Activated CD4-positive, alpha-beta T cell treated with anti-CD3 and anti-CD28 coated beads, Interleukin-2, amount 10 ng/mL, durations not matched to agents 24 days and 14 days (primary cell): ENCODE results near the gene DCC. TPM values are rescaled to one million over a fixed set of nuclear protein-coding genes. Genes with fewer than 3 reads are reported as not detected.

Experiments used
- DNase-seq: peaks from one replicate; pipeline ENCODE4 v3.0.0; 2022
- H3K27ac Mint-ChIP-seq: one replicate; pipeline ENCODE4 v1.8.0; 2022; ENCODE audit warnings: mild to moderate bottlenecking, mixed read lengths
- H3K27me3 Mint-ChIP-seq: one replicate; pipeline ENCODE4 v1.8.0; 2022; ENCODE audit warnings: mixed read lengths
- H3K36me3 Mint-ChIP-seq: one replicate; pipeline ENCODE4 v1.8.0; 2022; ENCODE audit warnings: low read depth, mild to moderate bottlenecking, mixed read lengths
- H3K4me1 Mint-ChIP-seq: one replicate; pipeline ENCODE4 v1.8.0; 2021; ENCODE audit warnings: mixed read lengths
- H3K4me3 Mint-ChIP-seq: one replicate; pipeline ENCODE4 v1.8.0; 2022; ENCODE audit warnings: mild to moderate bottlenecking, moderate library complexity, mixed read lengths
- H3K9me3 Mint-ChIP-seq: one replicate; pipeline ENCODE4 v1.8.0; 2021; ENCODE audit warnings: mixed read lengths
- intact Hi-C: fragments of 100-400 bp; cut with micrococcal nuclease; formaldehyde crosslinking; loops from one replicate; pipeline ENCODE4 v1.15.1; 2023
- total RNA-seq: library from RNA; stranded (reverse); gene quantifications from 2 replicates; pipeline ENCODE4 v1.2.3, GENCODE V29; 2022

DCC gene
- total RNA-seq, 1 donor from 2014 or later: not detected

- Mint-ChIP-seq H3K27me3 (no peaks in the 10 kb centered on the region), H3K9me3 (no peaks in the 10 kb centered on the region), H3K27ac (no peak overlapping the region), H3K4me1 (no peaks in the 10 kb centered on the region), H3K36me3 (no peaks in the 10 kb centered on the region), H3K4me3 (no peak overlapping the region)
- intact Hi-C loops: no loop called here
- DNase-seq: no peak
Measured at GRCh38 chr18:52850031-52850560, 510.1 kb downstream of the DCC start.

- Mint-ChIP-seq H3K27me3 (no peaks in the 10 kb centered on the region), H3K9me3 (no peaks in the 10 kb centered on the region), H3K4me3 (no peak overlapping the region), H3K36me3 (no peaks in the 10 kb centered on the region), H3K4me1 (no peaks in the 10 kb centered on the region), H3K27ac (no peak overlapping the region)
- intact Hi-C loops: no loop called here
- DNase-seq: no peak
Measured at GRCh38 chr18:52861558-52861957, 521.6 kb downstream of the DCC start.

- no peak overlapping the region for H3K27ac Mint-ChIP-seq
- no peaks in the 10 kb centered on the region for H3K36me3 Mint-ChIP-seq
- intact Hi-C loops: no loop called here
- no peaks in the 10 kb centered on the region for H3K27me3 Mint-ChIP-seq
- no peak for DNase-seq
- no peaks in the 10 kb centered on the region for H3K9me3 Mint-ChIP-seq
- H3K4me1 Mint-ChIP-seq: no peaks in the 10 kb centered on the region
- no peak overlapping the region for H3K4me3 Mint-ChIP-seq
Measured at GRCh38 chr18:52869349-52869923, 529.4 kb downstream of the DCC start.

- intact Hi-C loops: no loop called here
Measured at GRCh38 chr18:52869942-52870907, 530.2 kb downstream of the DCC start.

GRCh38 chr18:52874774-52875173 lies 534.8 kb downstream of the DCC start:
- H3K27ac Mint-ChIP-seq: no peak overlapping the region
- no peaks in the 10 kb centered on the region for H3K9me3 Mint-ChIP-seq
- H3K27me3 Mint-ChIP-seq: no peaks in the 10 kb centered on the region
- no peak overlapping the region for H3K4me3 Mint-ChIP-seq
- H3K4me1 Mint-ChIP-seq: no peaks in the 10 kb centered on the region
- intact Hi-C loops: no loop called here
- no peak for DNase-seq
- H3K36me3 Mint-ChIP-seq: no peaks in the 10 kb centered on the region

More at GRCh38 chr18:52869942-52870907, 530.2 kb downstream of the DCC start:
- no peak overlapping the region for H3K27ac Mint-ChIP-seq
- no peaks in the 10 kb centered on the region for H3K4me1 Mint-ChIP-seq
- H3K4me3 Mint-ChIP-seq: no peak overlapping the region
- no peaks in the 10 kb centered on the region for H3K9me3 Mint-ChIP-seq
- no peak for DNase-seq
- H3K36me3 Mint-ChIP-seq: no peaks in the 10 kb centered on the region
- H3K27me3 Mint-ChIP-seq: no peaks in the 10 kb centered on the region

GRCh38 chr18:52875725-52876124 lies 535.7 kb downstream of the DCC start:
- no peaks in the 10 kb centered on the region for H3K36me3 Mint-ChIP-seq
- H3K27ac Mint-ChIP-seq: no peak overlapping the region
- H3K4me1 Mint-ChIP-seq: no peaks in the 10 kb centered on the region
- H3K4me3 Mint-ChIP-seq: no peak overlapping the region
- H3K9me3 Mint-ChIP-seq: no peaks in the 10 kb centered on the region
- DNase-seq: no peak
- no peaks in the 10 kb centered on the region for H3K27me3 Mint-ChIP-seq
- intact Hi-C loops: no loop called here

GRCh38 chr18:52888014-52888413 lies 548.0 kb downstream of the DCC start:
- no peak for DNase-seq
- H3K27ac Mint-ChIP-seq: no peak overlapping the region

GRCh38 chr18:52894801-52895200 lies 554.8 kb downstream of the DCC start:
- Mint-ChIP-seq H3K36me3 (no peaks in the 10 kb centered on the region), H3K4me3 (no peak overlapping the region), H3K9me3 (peaks cover 1% of the 10 kb centered on the region), H3K4me1 (no peaks in the 10 kb centered on the region), H3K27ac (no peak overlapping the region), H3K27me3 (no peaks in the 10 kb centered on the region)
- no peak for DNase-seq
- intact Hi-C loops: no loop called here

More at GRCh38 chr18:52888014-52888413, 548.0 kb downstream of the DCC start:
- intact Hi-C loops: no loop called here
- Mint-ChIP-seq H3K9me3 (peaks cover 3% of the 10 kb centered on the region), H3K4me3 (no peak overlapping the region), H3K27me3 (no peaks in the 10 kb centered on the region), H3K36me3 (no peaks in the 10 kb centered on the region), H3K4me1 (no peaks in the 10 kb centered on the region)

- no peak for DNase-seq
- Mint-ChIP-seq H3K27me3 (no peaks in the 10 kb centered on the region), H3K36me3 (no peaks in the 10 kb centered on the region), H3K4me3 (no peak overlapping the region), H3K9me3 (peaks cover 3% of the 10 kb centered on the region), H3K27ac (no peak overlapping the region), H3K4me1 (no peaks in the 10 kb centered on the region)
- intact Hi-C loops: no loop called here
Measured at GRCh38 chr18:52897611-52898484, 557.9 kb downstream of the DCC start.

- no peak for DNase-seq
- Mint-ChIP-seq H3K9me3 (peaks cover 3% of the 10 kb centered on the region), H3K36me3 (no peaks in the 10 kb centered on the region), H3K27ac (no peak overlapping the region), H3K27me3 (no peaks in the 10 kb centered on the region), H3K4me3 (no peak overlapping the region), H3K4me1 (no peaks in the 10 kb centered on the region)
- intact Hi-C loops: no loop called here
Measured at GRCh38 chr18:52898485-52899058, 558.6 kb downstream of the DCC start.

GRCh38 chr18:52902188-52902587 lies 562.2 kb downstream of the DCC start:
- H3K9me3 Mint-ChIP-seq: peaks cover 3% of the 10 kb centered on the region
- DNase-seq: no peak
- intact Hi-C loops: no loop called here

GRCh38 chr18:52903857-52904256 lies 563.9 kb downstream of the DCC start:
- Mint-ChIP-seq H3K4me3 (no peak overlapping the region), H3K9me3 (peaks cover 3% of the 10 kb centered on the region), H3K4me1 (no peaks in the 10 kb centered on the region), H3K36me3 (no peaks in the 10 kb centered on the region), H3K27ac (no peak overlapping the region), H3K27me3 (no peaks in the 10 kb centered on the region)
- intact Hi-C loops: no loop called here
- DNase-seq: no peak

More at GRCh38 chr18:52902188-52902587, 562.2 kb downstream of the DCC start:
- Mint-ChIP-seq H3K27ac (no peak overlapping the region), H3K36me3 (no peaks in the 10 kb centered on the region), H3K4me1 (no peaks in the 10 kb centered on the region), H3K27me3 (no peaks in the 10 kb centered on the region), H3K4me3 (no peak overlapping the region)

- no peaks in the 10 kb centered on the region for H3K36me3 Mint-ChIP-seq
- H3K9me3 Mint-ChIP-seq: no peaks in the 10 kb centered on the region
- no peak for DNase-seq
- H3K4me1 Mint-ChIP-seq: no peaks in the 10 kb centered on the region
- no peak overlapping the region for H3K4me3 Mint-ChIP-seq
- no peak overlapping the region for H3K27ac Mint-ChIP-seq
- intact Hi-C loops: no loop called here
- no peaks in the 10 kb centered on the region for H3K27me3 Mint-ChIP-seq
Measured at GRCh38 chr18:52907543-52908308, 567.7 kb downstream of the DCC start.
